C4-2B (cell line): Measurements from ENCODE around the gene SPG21.

Source experiments
- H3K27ac ChIP-seq: fragments of 450-650 bp; 2 replicates; pipeline ENCODE4 v1.5.1; 2017
- CTCF ChIP-seq: fragments of 450-650 bp; conservative IDR thresholded peaks from 2 replicates; pipeline ENCODE4 v1.5.1; 2017; ENCODE audit warnings: mild to moderate bottlenecking
- ZFX ChIP-seq: fragments of 450-650 bp; IDR thresholded peaks from 2 replicates; pipeline ENCODE4 v1.6.1; 2017

The SPG21 gene

GRCh38 chr15:64990168-64990470 is 405 bp upstream of the SPG21 start:
- H3K27ac ChIP-seq: peak overlapping the region; percentile 98
- TF ChIP-seq CTCF (no peak), ZFX (no peak)

GRCh38 chr15:64987136-64987535 is 2.6 kb downstream of the SPG21 start:
- TF ChIP-seq ZFX (no peak), CTCF (no peak)
- H3K27ac ChIP-seq: no peak overlapping the region

GRCh38 chr15:64985366-64986033 is 4.2 kb downstream of the SPG21 start:
- H3K27ac ChIP-seq: peak overlapping the region; percentile 89

GRCh38 chr15:64982472-64982871 is 7.2 kb downstream of the SPG21 start:
- TF ChIP-seq CTCF (no peak), ZFX (no peak)
- H3K27ac ChIP-seq: no peak overlapping the region

More at GRCh38 chr15:64985366-64986033, 4.2 kb downstream of the SPG21 start:
- TF ChIP-seq ZFX: no peak
- TF ChIP-seq CTCF: no peak

GRCh38 chr15:64981812-64982431 is 7.8 kb downstream of the SPG21 start:
- H3K27ac ChIP-seq: no peak overlapping the region
- TF ChIP-seq CTCF: no peak
- no peak for TF ChIP-seq ZFX

GRCh38 chr15:64979252-64979710 is 10.4 kb downstream of the SPG21 start:
- H3K27ac ChIP-seq: no peak overlapping the region
- TF ChIP-seq CTCF (no peak), ZFX (no peak)

- TF ChIP-seq ZFX (no peak), CTCF (no peak)
- no peak overlapping the region for H3K27ac ChIP-seq
These were observed 14.3 kb downstream of the SPG21 start for GRCh38 chr15:64975390-64975789.
